Stimulated activated CD8-positive, alpha-beta memory T cell treated with anti-CD3 and anti-CD28 coated beads, Interleukin-12 subunit alpha, Interleukin-12 subunit beta, amount 100 ng/mL, for 24 hours (primary cell): ENCODE results near the gene PPIF.

Source experiments
- DNase-seq: peaks from one replicate; pipeline ENCODE4 v3.0.0-alpha.2; 2020; ENCODE audit errors: extremely low read depth

The PPIF gene

GRCh38 chr10:79313911-79314439 lies 33.3 kb upstream of the PPIF start:
- DNase-seq = no peak

GRCh38 chr10:79314761-79315601 lies 32.3 kb upstream of the PPIF start:
- DNase-seq = no peak

GRCh38 chr10:79315602-79315920 lies 31.7 kb upstream of the PPIF start:
- DNase-seq = no peak

DNA sequence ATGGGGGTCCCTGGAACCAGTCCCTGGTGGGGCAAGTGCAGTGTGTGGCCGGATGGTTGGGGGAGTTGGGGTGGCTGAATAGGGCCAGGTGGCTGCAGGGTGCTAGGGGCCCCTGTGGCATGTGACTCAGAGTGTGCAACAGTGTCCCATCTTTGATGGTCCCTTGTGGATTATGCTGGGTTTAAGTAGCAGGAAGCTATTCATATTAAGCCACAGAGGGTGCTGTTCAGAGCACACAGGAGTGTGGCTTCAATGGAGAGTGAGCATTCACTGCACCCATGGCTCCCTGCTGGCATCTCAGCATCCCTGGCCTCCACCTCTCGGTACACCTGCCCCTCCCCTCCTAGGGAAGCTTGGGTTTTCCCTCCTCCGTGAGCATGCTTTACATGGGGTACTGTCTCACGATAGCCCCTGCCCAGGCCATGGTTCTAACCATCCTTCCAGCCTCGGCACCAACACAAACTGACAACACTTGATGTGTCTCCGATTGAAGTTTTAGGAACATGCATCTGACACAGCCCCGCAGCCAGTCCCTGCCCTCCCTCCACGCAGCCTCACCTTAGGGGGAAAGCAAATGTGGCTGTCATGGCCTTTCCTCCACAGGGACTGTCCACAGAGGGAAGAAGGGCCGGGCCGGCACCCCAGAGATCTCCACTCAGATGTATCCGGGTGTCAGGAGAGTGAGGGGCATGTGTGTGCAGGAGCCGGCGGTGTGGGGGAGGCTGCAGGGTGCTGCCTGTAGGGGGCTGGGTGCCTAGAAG lies 30.4 kb upstream of the PPIF start:
- no peak for DNase-seq

DNA sequence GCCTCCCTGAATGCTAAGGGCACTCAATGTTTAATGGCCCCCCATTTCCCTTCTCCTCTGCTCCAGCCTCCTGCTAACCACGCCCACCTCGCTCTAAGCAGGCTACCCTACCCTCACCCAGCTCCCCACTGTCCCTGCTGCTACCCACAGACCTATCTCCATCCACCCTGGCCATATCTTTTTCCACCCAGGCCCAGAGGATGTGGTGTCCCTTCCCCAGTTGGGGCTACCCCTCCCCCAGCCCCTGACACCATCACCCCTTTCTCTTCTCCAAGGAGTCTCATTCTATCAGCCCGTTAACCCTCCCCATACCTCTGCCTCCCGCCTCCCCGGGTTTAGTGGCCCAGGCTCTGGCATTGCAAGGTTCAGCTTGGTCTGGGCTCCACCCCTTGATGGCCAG lies 28.9 kb upstream of the PPIF start:
- no peak for DNase-seq

DNA sequence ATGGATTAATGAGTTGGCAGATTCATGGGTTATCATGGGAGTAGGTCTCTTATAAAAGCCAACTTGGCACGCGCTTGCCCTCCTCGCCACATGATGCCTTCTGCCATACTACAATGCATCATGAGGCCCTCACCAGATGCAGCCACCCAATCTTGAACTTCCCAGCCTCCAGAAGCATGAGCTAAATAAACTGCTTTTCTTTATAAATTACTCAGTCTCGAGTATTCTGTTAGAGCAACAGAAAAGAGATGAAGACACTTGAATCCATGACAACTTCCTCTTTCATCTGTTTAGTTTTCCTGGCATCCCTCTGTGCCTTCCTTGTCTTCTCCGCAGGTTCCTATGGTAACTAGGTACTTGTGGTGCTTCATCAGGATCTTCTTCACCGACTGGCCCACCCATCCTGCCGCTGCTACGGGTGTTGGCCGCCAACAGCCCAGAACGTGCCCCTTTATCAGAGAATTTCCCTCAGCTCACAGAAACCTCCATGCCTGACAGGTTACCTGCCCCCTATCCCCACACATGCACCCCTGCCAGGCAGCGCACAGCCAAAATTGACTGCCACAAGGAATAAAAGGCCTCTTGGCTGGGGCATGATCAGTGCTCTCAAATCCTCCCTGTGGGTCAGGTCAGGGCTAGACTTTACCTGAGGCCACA lies 28.0 kb upstream of the PPIF start:
- DNase-seq = no peak

GRCh38 chr10:79320316-79320715 lies 27.0 kb upstream of the PPIF start:
- DNase-seq = no peak

- no peak for DNase-seq
Observed at GRCh38 chr10:79320820-79321493, 26.3 kb upstream of the PPIF start.

DNA sequence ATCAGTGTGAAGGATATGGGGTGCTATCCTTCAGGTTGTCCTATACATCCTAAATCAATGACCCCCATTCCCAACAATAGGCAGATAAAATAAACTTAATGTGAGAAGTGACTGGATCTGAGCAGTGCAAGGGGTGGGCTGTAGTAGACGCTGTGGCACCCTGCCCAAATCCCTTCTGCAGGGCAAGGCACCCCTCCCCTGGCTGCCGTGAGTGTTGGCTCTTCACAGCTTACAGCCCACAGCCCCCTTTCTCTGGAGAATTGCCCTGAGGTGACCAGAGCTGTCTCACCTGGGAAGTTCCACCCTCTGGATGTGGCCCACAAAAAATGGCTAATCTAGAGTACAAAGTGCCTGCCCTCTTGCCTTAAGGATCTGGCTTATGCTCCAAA lies 25.8 kb upstream of the PPIF start:
- DNase-seq = no peak

DNA sequence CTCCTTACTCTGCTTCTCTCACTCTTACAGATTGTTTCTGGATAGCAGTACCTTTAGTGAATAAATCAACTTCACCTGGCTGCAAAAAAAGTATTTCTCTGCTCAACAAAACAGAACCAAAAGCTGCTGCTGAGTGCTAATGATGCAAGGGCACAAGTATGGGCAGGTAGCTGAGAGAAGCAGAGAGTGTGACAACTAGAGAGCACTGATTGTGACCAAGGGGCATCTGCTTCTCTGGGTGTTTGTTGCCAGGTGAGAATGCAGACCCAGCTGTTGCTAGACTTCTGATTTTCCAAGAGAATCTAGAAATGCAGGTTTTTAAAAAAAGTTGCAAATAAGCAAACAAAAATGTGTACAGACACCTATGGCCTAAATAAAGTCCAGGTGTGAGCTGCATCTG lies 25.3 kb upstream of the PPIF start:
- no peak for DNase-seq

DNA sequence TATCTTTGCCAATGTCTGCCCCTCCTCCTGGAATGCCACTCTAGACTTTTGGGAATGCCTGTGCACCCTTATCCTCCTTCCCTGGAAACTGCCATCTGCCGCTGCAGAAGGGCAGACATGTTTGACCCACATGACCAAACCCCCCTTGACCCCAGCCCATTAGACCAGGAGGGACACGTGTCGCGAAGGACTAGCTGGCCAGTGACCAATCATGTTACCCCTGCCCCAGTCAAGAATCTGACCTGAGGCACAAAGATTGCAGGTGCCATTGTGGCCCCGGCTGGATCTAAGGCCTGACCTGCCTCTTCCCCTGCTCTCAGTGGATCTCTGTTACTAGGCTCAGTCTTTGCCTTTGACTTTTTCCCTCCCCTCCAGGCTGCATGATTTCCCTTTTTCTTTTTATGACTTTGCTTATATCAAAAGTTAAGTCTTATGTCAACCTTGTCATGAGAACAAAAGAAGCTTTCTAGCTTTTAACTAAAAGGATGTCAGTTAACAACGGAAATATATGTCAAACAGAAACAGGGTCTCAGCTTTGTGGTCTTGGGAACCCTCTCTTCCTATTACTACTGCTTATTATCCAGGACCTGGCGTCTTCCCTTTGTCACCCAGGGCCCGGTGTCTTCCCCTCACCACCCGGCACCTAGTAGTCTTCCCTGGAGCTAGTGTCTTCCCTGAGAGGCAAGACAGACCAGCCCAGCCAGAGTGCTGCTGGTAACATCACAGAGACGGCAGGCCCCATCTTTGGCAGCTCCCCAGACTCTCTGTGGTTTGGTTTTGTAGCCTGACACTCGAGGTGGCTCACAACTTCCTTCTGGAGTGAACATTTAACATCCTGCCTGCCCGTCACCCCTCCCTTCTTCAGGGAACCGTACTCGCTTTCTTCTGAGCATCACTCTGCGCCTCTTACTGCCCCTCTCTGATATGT lies 24.4 kb upstream of the PPIF start:
- peak; percentile 53 for DNase-seq

DNA sequence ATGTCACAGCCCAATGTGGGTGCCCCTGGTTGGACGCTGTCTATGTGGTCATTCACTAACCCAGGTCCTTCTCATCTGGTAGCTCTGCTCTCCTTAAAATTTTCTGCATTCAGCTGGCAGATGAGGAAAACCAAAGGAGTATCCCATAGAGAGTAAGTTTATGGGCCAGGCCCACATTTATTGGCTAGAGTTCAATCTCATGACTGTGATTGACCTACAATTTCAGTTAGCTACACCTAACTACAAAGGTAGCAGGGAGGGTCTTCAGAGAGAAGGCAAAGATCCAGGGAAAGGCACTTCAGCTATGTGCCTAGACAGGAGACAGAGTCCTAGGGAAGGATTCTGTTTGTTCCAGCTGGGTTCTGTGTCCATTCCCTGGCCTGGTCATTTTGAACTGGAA lies 23.7 kb upstream of the PPIF start:
- DNase-seq = no peak

DNA sequence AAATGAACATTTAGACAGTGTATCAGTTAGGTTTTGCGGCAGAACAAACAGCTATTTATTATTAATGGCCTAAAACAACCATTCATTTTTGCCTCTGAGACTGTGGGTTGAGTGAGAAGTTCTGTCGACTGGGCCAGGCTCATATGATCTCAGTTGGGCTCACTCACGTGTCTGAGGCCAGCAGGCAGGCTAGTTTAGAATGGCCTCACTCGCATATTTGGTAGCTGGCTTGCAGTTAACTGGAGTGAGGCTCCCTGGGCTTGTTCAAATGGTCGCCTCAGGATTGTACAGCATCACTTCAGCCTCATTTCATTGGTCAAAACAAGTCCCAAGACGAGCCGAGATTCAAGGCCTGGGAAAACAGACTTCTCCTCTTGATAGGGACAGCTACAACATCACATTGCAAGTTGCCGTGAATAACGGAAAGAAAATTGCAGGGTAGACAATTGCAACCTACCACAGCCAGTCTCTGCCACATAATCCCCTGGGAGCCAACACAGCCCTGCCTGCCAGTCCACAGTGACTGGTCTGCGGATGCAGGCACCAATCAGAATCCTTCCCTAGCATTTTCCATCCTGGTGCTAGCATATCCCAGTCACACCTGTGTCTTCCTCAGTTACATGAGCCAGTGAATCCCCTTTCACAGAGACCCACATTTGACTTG lies 23.1 kb upstream of the PPIF start:
- no peak for DNase-seq

DNA sequence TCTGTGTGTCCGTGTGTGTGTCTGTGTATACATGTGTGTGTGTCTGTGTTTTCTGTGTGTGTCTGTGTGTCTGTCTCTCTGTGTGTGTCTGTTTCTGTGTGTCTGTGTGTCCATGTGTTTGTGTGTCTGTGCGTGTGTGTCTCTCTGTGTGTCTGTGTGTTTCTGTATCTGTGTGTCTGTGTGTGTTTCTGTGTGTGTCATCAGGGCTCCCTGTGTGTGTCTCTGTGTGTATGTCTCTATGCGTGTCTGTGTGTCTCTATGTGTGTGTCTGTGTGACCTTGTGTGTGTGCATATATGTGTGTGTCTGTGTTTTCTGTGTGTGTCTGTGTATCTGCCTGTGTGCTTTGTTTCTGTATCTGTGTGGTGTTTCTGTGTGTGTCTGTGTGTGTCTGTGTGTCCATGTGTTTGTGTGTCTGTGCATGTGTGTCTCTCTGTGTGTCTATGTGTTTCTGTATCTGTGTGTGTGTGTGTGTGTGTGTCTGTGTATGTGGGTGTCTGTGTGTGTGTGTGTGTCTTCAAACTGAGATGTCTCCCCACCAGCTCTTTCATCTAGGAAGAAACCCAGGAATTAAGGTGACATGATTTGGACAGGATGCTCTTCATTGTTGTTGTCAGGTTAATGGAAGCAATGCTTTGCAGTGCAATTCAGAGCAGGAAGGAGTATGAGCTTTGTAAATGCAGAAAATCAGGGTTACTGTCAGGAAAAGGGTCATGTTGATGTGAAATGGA lies 20.7 kb upstream of the PPIF start:
- DNase-seq = no peak

GRCh38 chr10:79327090-79327457 lies 20.2 kb upstream of the PPIF start:
- no peak for DNase-seq

DNA sequence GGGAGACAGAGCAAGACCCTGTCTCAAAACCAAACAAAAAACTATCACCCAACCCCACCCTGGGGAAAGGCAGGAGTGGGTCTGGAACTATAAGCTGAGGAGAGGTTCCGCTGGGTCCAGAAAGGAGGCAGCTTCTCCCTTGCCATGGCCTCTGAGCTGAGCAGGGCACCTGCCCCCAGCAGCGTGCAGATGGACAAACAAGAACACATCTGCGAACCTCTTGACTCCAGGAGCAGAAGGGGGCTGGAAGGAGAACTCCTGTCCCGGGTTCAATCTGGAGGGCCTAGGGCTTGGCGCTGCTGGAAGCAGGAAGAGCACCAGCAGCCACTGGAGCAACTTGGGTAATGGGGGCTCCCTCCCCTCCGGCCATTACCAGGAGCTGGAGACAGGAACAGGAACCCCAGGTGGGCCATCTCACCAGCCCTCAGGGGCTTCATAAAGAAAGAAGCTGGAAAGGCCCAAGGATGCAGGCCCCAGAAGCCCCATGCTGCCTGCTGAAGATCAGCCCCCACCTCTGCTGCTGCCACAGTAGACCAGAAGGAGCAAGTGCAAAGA lies 19.0 kb upstream of the PPIF start:
- DNase-seq = no peak

GRCh38 chr10:79328737-79329504 lies 18.3 kb upstream of the PPIF start:
- no peak for DNase-seq

DNA sequence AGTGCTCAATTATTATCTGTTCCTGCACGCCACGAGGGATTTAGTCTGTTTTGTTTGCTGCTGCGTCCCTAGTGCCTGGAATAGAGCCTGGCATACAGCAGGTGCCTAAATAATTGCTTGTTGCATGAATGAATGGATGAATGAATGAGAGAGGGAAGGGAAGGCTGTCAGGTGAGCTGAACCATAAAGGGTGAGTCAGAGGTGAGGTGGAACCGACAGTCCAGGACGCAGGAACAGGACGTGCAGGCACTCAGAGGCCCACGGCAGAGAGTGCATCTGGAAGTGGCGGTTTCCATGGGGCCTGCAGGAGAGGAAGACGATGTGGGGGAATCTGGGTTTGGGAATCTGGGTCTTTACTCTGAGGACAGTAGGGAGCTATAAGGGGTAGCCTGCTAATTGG lies 17.7 kb upstream of the PPIF start:
- DNase-seq = no peak

DNA sequence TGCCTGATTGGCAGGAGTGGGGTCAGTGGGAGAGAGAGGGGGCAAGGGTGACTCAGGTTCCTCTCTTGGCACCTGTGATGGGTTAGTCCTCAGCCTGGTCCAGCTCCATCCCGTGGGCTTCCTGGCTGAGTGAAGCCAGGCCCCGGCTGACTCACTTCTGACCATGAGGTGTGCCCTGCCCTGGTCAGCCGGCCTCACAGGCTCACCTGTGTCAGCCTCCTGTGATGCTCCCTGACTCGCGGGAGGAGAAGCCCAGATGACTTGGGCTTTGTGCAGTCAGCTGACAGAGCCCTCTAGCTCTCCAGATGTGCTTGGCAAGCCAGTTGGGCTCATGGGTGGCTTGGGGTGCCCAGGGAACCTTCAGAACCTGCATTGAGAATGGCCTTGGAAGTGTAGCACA lies 16.0 kb upstream of the PPIF start:
- DNase-seq = no peak
